Prostate gland (tissue), 2 donors: Measurements from ENCODE around the gene BEAN1.

ENCODE experiments used
- CTCF ChIP-seq, 4 experiments: fragments of 200-600 bp in 2 of 4; fragments of 450-650 bp in 2 of 4; sonication (generic) in 2 of 4; IDR thresholded peaks; 1 replicate in 3 of 4; 2 replicates in 1 of 4; pipeline ENCODE4 v1.5.1; 2016 to 2019; ENCODE audit warnings: antibody characterized with exemption in 4 of 4, mild to moderate bottlenecking in 2 of 4, moderate library complexity in 2 of 4
- POLR2A ChIP-seq: fragments of 450-650 bp; IDR thresholded peaks from one replicate; pipeline ENCODE4 v1.6.1; 2016; ENCODE audit warnings: antibody characterized with exemption, mild to moderate bottlenecking
- POLR2AphosphoS5 ChIP-seq: sonication (generic); formaldehyde crosslinking; IDR thresholded peaks from one replicate; pipeline ENCODE4 v1.6.1; 2017; ENCODE audit warnings: antibody characterized with exemption

DNA sequence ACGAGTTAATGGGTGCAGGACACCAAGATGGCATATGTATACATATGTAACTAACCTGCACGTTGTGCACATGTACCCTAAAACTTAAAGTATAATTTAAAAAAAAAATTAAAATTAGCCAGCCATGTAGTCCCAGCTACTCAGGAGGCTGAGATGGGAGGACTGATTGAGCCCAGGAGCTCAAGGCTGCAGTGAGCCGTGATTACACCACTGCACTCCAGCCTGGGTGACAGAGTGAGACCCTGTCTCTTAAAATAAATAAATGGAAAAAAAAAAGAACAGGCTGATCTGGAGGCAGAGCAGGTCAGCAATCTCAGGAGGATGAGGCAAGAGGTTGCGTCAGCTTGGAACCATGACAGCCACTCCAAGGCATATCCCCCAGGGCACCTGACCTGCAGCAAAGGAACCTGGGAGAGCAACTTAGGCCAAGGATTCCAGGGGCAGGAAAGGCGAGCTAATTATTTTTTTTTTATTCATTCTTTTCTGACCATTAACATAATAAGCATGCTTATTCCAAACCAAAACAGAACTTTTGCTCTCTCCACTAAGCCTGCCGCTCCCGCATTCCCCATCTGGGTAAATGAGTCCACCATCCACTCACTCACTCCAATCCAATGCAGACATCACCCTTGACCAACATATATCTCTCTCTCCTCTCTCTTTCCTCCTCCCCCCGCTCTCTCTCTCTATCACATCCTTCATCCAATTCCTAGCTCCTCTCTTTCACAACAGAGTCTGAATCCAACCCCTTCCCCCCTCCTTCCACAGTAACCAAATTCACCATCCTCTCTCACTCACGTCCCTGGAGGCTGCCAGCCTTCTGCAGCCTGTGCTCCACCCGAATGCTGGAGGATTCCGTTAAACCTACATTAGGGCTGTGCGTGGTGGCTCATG lies 75.2 kb downstream of the BEAN1 start:
- TF ChIP-seq CTCF (IDR thresholded peaks at IDR 0.05) = no peak
- TF ChIP-seq POLR2A = no peak
- peak; percentile 45 for TF ChIP-seq POLR2AphosphoS5
